ENCODE data around the gene ANKRD28. TPM values are rescaled to one million over a fixed set of nuclear protein-coding genes. Genes with fewer than 3 reads are reported as not detected.

Gene ANKRD28
- total and polyA plus RNA-seq, 2 of the 4 experiments (the other 2 are of a cell fraction), result 52.6 to 211 TPM

DNA sequence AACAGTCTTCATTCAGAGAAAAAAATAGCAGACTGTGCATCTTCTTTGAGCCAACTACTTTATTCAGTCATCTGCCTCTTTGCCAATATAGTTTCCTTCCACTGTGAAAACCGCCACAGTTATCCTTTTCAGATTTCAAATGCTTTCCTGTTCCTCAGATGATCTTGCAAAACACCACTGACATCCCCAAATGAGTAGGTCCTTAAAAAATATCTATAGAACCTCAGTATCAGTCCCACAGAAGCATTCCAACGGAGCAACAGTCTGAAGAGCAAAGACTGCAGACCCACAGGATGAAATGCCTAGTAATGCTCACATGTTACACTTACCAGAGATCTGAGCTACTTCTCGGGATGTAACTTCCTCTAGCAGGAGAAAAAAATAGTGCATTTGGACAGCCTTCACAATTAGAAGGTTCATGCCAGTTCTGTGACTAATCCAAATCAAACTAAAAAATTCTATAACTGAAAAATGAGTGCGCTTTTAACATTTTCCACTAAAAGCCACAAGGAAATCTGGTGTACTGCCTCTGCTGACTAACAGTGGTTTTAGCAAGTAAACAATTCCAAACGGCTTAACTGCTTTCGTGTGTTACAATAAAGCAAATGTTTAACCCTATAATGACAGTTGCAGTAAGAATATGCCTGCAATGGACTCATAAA lies at the start of gene ANKRD28 (continued):
- TF ChIP-seq, protein P1, sequence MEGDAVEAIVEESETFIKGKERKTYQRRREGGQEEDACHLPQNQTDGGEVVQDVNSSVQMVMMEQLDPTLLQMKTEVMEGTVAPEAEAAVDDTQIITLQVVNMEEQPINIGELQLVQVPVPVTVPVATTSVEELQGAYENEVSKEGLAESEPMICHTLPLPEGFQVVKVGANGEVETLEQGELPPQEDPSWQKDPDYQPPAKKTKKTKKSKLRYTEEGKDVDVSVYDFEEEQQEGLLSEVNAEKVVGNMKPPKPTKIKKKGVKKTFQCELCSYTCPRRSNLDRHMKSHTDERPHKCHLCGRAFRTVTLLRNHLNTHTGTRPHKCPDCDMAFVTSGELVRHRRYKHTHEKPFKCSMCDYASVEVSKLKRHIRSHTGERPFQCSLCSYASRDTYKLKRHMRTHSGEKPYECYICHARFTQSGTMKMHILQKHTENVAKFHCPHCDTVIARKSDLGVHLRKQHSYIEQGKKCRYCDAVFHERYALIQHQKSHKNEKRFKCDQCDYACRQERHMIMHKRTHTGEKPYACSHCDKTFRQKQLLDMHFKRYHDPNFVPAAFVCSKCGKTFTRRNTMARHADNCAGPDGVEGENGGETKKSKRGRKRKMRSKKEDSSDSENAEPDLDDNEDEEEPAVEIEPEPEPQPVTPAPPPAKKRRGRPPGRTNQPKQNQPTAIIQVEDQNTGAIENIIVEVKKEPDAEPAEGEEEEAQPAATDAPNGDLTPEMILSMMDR (conservative IDR thresholded peaks at IDR 0.05; ENCODE audit: low read depth, low read length), result 0 out of 2 replicates have a peak, but pooled peaks have one; percentile 19
- TF ChIP-seq RCOR1 (IDR thresholded peaks at IDR 0.05; ENCODE audit: insufficient replicate concordance, low read length), result no peak

DNA sequence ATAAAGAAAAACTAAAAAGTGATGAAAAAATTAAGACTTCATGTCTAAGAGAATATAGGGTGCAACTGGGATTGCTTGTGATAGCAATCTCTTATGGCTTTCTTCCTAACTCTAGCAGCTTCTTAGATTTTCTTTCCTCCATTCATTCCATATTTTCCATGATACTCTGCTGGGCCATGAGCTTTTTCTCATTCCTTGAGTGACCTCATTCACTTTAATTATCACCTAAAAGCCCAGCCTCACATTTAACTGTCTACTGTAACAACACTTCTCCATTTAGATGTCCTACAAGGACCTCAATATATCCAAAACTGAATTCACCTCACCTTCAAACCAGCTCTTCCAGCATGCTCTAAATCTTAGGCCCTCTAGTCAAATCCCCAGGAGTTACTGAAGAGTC lies 49.5 kb upstream of the ANKRD28 start:
- Histone ChIP-seq H4K91ac (ENCODE audit: insufficient read depth, low read depth, low read length) (no peak overlapping the region), H2BK120ac (ENCODE audit: low read depth, low read length) (no peak overlapping the region), H3K27me3 (ENCODE audit: control insufficient read depth, insufficient read depth, low read length) (no peaks in the 10 kb centered on the region), H3K18ac (ENCODE audit: low read depth, low read length) (no peak overlapping the region), H3K9me1 (ENCODE audit: insufficient read depth, low read length) (no peaks in the 10 kb centered on the region), H3K9ac (ENCODE audit: low read depth, low read length) (no peak overlapping the region), H3K4me2 (ENCODE audit: low read depth, low read length) (no peak overlapping the region), H4K8ac (ENCODE audit: low read depth in 2 of 2, low read length in 2 of 2) (no peak overlapping the region), H2AK5ac (ENCODE audit: low read depth, low read length) (no peak overlapping the region), H4K5ac (ENCODE audit: low read depth, low read length) (no peak overlapping the region), H3K27ac (ENCODE audit: insufficient read depth, low read length) (no peak overlapping the region), H3K56ac (ENCODE audit: extremely low read depth, insufficient read depth, low read length) (no peak overlapping the region), H2AFZ (replicated peaks; ENCODE audit: low read length, poor library complexity) (no peak overlapping the region), H3K36me3 (ENCODE audit: control insufficient read depth, insufficient read depth, low read length) (no peaks in the 10 kb centered on the region), H3K4me1 (ENCODE audit: control insufficient read depth, insufficient read depth, low read length) (no peaks in the 10 kb centered on the region), H3K14ac (replicated peaks; ENCODE audit: low read depth, low read length) (no peak overlapping the region), H2BK5ac (ENCODE audit: low read depth, low read length, poor library complexity, severe bottlenecking) (no peak overlapping the region), H3K4ac (ENCODE audit: low read depth, low read length) (no peak overlapping the region), H2AK9ac (replicated peaks; ENCODE audit: low read depth, low read length, poor library complexity) (no peak overlapping the region), H3K4me3 (ENCODE audit: insufficient read depth, low read depth, low read length) (no peak overlapping the region), H2BK15ac (ENCODE audit: low read depth, low read length) (no peak overlapping the region), H3K9me3 (ENCODE audit: control insufficient read depth, insufficient read depth, low read length) (0 out of 2 replicates have a peak, but pooled peaks cover 2% of the 10 kb centered on the region), H4K20me1 (ENCODE audit: insufficient read depth, low read length) (no peaks in the 10 kb centered on the region), H3K23ac (ENCODE audit: low read depth, low read length) (no peak overlapping the region), H3K79me1 (ENCODE audit: low read depth in 1 of 2, low read length in 2 of 2) (peaks cover 30 to 31% of the 10 kb centered on the region in 2 experiments), H2BK20ac (ENCODE audit: low read depth, low read length) (no peak overlapping the region)
- POLR2A ChIA-PET (ENCODE audit: unreplicated experiment), result interaction anchor here (0.6 kb wide), 1 partner anchor 50 kb away, joined by 3 read pairs; no protein-coding TSS in a partner anchor
- no peak for DNase-seq
- in situ Hi-C loops (cut with MboI; ENCODE audit: low sequenced_read_pairs), result loop anchor here (25.0 kb wide), 1 partner anchor 690 kb away; no protein-coding TSS in a partner anchor
- intact Hi-C loops (cut with micrococcal nuclease), result no loop called here
- CTCF ChIA-PET, result interaction anchor here (0.6 to 0.7 kb wide), 2 partner anchors 9 to 10 kb away, joined by 3 read pairs; no protein-coding TSS in a partner anchor
- no TSS peak for BruUV-seq (replicated peaks)
- no peak for ATAC-seq (ENCODE audit: low read depth)
- dilution Hi-C loops (cut with HindIII; ENCODE audit: low sequenced_read_pairs, unreplicated experiment), result no loop called here
- no peak for TF ChIP-seq SMC3 (IDR thresholded peaks at IDR 0.05; ENCODE audit: low read depth, low read length)

Measured in IMR-90 (cell line).